ENCODE measurements around the gene KCNMA1.

KCNMA1 gene

DNA sequence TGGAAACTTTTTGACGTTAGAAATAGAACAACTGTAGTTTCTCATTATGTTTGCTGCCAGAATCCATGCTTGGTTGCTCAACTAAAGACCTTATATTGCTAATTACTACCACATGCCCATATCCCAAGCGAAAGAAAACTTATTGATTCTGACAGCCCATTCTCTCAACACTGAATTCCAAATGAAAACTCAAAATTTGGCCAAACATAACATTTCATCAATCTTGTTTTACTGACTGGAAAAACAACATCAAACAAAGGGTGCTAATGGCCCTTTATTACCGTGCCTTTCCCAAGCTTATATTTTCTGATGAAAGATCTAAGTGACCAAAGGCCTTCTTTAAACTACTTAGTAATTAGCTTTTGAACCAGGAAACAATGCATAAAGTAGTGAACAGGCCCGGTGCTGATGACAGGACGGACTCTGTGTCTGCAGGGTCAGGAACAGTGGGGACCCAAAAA is 531.8 kb downstream of the KCNMA1 start:
- no peak for DNase-seq (ENCODE audit: insufficient read length, low spot score)
- TF ChIP-seq, protein P1, sequence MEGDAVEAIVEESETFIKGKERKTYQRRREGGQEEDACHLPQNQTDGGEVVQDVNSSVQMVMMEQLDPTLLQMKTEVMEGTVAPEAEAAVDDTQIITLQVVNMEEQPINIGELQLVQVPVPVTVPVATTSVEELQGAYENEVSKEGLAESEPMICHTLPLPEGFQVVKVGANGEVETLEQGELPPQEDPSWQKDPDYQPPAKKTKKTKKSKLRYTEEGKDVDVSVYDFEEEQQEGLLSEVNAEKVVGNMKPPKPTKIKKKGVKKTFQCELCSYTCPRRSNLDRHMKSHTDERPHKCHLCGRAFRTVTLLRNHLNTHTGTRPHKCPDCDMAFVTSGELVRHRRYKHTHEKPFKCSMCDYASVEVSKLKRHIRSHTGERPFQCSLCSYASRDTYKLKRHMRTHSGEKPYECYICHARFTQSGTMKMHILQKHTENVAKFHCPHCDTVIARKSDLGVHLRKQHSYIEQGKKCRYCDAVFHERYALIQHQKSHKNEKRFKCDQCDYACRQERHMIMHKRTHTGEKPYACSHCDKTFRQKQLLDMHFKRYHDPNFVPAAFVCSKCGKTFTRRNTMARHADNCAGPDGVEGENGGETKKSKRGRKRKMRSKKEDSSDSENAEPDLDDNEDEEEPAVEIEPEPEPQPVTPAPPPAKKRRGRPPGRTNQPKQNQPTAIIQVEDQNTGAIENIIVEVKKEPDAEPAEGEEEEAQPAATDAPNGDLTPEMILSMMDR (IDR thresholded peaks at IDR 0.05; ENCODE audit: insufficient read depth, missing control alignments) = no peak

DNA sequence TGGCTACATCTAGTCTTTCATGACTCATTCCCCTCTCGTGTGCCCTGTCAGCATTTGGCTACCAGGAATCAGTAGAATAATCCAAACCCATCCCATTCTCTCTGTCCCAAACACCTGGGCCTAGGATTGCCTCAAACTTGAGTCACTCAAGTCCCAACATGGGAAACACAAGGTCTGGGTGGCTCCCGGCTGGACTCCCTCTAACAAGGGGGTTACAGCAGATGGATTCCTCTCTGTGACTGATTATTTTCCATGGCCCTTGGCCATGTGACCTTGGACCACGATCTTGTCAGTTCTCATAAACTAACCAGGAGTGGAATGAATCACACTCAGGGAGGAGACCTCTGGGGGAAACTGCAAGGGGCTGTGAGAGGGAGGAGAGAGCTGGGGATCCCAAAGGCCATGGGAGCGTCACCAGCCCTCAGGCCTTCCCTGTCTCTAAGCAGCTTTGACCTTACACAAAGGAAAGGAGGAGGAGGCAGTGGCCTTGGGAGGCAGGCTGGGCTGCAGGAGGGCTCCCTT is 533.1 kb downstream of the KCNMA1 start:
- DNase-seq (ENCODE audit: insufficient read length, low spot score) = no peak
- FAIRE-seq = no peak
- TF ChIP-seq, protein P1 (IDR thresholded peaks at IDR 0.05; ENCODE audit: insufficient read depth, missing control alignments) = no peak

More for the DNA sequence above, 531.8 kb downstream of the KCNMA1 start:
- no peak for FAIRE-seq

DNA sequence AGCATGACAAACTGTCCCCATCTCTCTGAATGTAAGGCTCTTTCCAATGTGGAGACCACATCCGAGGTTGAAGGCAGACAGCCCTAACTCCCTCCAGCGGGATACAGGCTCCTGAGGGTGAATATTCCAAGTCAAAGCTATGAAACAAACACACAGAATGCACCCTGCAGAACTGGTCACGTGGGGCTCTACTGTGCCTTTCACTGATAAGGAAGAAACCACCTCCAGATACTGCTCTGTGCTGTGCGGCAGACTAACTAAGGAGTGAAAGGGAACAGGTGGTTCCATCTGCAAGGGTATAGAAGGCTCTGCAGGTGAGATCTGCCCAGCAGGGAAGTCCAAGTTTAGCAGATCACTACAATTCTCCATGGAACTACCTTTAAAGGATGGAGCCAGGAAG is 534.4 kb downstream of the KCNMA1 start:
- DNase-seq (ENCODE audit: insufficient read length, low spot score) = no peak
- no peak for FAIRE-seq
- TF ChIP-seq, protein P1 (IDR thresholded peaks at IDR 0.05; ENCODE audit: insufficient read depth, missing control alignments) = no peak

DNA sequence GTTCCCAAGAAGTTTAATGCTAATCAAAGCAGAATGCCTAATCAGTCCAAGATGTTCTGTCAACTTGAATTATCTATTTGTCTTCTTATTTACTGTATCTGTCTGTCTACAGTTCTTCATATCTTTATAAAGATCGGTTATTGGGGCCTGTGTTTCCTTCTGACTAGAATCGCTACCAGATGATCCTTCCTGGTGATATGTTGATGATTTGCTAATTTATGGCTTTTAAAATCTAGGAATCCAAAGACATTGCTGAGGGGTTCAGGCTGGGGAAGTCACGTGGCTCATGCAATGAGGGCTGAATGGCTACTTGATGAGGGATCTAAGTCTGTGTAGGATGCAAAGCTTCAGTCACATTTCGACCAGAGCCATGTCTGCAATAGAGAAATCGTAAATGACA is 536.3 kb downstream of the KCNMA1 start:
- DNase-seq (ENCODE audit: insufficient read length, low spot score) = no peak
- TF ChIP-seq, protein P1 (IDR thresholded peaks at IDR 0.05; ENCODE audit: insufficient read depth, missing control alignments) = no peak
- FAIRE-seq = no peak

DNA sequence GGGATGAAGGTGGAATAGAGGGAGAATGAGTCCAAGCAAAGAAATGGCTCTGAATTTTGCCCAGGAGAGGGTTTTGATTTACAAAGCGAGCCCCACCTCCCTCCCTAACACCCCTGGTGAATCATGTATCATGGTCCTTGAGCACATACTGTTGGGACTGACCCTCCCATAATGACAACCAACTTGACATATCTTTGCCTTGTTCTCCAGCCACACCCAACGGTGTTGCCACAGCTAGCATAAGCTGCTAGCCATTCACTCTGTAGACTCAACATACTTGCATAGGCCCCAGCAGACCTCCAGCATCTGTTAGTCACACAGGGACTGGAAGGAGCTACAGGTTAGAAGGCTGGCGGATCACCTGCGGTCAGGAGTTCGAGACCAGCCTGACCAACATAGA is 538.5 kb downstream of the KCNMA1 start:
- no peak for DNase-seq (ENCODE audit: insufficient read length, low spot score)
- no peak for FAIRE-seq
- TF ChIP-seq, protein P1 (IDR thresholded peaks at IDR 0.05; ENCODE audit: insufficient read depth, missing control alignments) = no peak

DNA sequence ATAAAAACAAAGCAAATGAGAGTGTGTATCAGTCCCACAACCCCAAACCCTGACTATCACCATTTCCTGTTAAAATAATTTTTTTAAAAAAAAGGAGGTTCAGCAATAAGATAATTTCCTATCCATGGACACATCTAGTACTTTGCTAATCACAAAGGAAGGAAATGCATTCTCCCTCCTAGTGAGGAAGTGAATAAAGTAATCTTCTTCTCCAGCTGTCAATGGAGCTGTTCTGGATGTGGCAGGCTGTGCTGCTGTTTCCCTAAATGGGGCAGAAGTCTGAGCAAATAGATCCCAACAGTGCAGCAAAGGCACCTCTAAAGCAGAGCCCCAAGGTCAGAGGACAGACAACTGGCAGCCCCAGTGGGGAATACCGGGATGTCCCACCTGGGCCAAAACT is 540.0 kb downstream of the KCNMA1 start:
- DNase-seq (ENCODE audit: insufficient read length, low spot score) (no peak), FAIRE-seq (no peak)
- TF ChIP-seq, protein P1 (IDR thresholded peaks at IDR 0.05; ENCODE audit: insufficient read depth, missing control alignments) = no peak

DNA sequence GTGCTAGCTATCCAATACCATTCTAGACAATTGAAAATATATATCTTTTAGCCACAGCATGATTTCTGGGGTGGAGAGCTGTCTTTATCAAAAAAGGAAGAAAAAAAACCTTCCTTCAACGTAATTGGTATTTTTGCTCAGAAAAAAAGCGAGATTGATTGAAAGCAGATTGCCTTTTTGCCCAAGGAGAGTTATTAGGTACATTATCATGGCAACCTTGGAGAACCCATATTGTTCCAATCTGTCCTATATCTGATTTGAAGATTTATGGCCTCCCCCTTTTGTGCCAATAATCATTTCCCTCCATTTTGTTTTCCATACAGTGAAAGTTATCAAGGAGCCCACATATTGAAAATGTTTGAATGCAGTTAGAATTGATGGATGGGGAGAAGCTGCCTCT is 544.5 kb downstream of the KCNMA1 start:
- FAIRE-seq = no peak
- TF ChIP-seq, protein P1 (IDR thresholded peaks at IDR 0.05; ENCODE audit: insufficient read depth, missing control alignments) = no peak
- no peak for DNase-seq (ENCODE audit: insufficient read length, low spot score)

All from D721Med (cell line).